H1 (cell line): Measurements from ENCODE around the gene KAZALD1. TPM values are rescaled to one million over a fixed set of nuclear protein-coding genes. Genes with fewer than 3 reads are reported as not detected.

ENCODE experiments used
- CREB1 ChIP-seq: IDR thresholded peaks from 2 replicates; pipeline ENCODE4 v1.6.1; 2012; ENCODE audit warnings: inconsistent platforms
- CTBP2 ChIP-seq: IDR thresholded peaks from 2 replicates; pipeline ENCODE4 v1.7.0; 2011; ENCODE audit warnings: borderline replicate concordance, mild to moderate bottlenecking, moderate library complexity, mixed read lengths, low read length; ENCODE audit not compliant: insufficient read depth, insufficient read length
- EGR1 ChIP-seq: IDR thresholded peaks from 2 replicates; pipeline ENCODE4 v1.6.1; 2011; ENCODE audit warnings: low read depth, low read length, borderline replicate concordance
- EZH2 ChIP-seq: fragments of 200-600 bp; sonication (generic); IDR thresholded peaks from 2 replicates; pipeline ENCODE4 v1.7.1; 2012; ENCODE audit warnings: low read depth, mild to moderate bottlenecking, moderate library complexity, low read length, inconsistent platforms; ENCODE audit not compliant: severe bottlenecking
- KDM5A ChIP-seq: fragments of 200-600 bp; IDR thresholded peaks from 2 replicates; pipeline ENCODE4 v1.7.1; 2012; ENCODE audit warnings: mild to moderate bottlenecking, low read length, inconsistent platforms, mixed read lengths
- POLR2AphosphoS5 ChIP-seq: IDR thresholded peaks from 2 replicates; pipeline ENCODE4 v1.6.1; 2011; ENCODE audit warnings: low read depth, low read length
- RNF2 ChIP-seq: fragments of 200-900, 300-1000 bp; sonication (generic); IDR thresholded peaks from 2 replicates; pipeline ENCODE4 v1.7.1; 2016; ENCODE audit warnings: borderline replicate concordance, low read depth, mild to moderate bottlenecking, antibody characterized with exemption, low read length; ENCODE audit not compliant: poor library complexity, severe bottlenecking; ENCODE audit errors: missing control alignments
- SIN3A ChIP-seq, 2 experiments: IDR thresholded peaks in 1 of 2; conservative IDR thresholded peaks in 1 of 2; 2 replicates each; pipeline ENCODE4 v1.6.1; 2011 to 2012; ENCODE audit warnings: low read length in 2 of 2, improper control_type of control experiment in 1 of 2, low read depth in 1 of 2, mild to moderate bottlenecking in 1 of 2
- SIRT6 ChIP-seq: IDR thresholded peaks from one replicate; pipeline ENCODE4 v1.7.1; 2012; ENCODE audit warnings: low read length, inconsistent platforms
- polyA plus RNA-seq, 7 experiments: library from polyadenylated mRNA; depleted of rRNA in 3 of 7; stranded (reverse) in 5 of 7; unstranded in 2 of 7; fragments of >200 nt in 5 of 7; fragments of 200-250 nt in 2 of 7; gene quantifications; 1 replicate in 5 of 7; 2 replicates in 1 of 7; 4 replicates in 1 of 7; pipeline versions ENCODE4 v1.2.1 to v1.2.3, GENCODE V29; 2011 to 2013; ENCODE audit warnings: missing spikeins in 2 of 7, mixed read lengths in 2 of 7
- total RNA-seq: library from RNA; stranded (reverse); fragmentation: NEBNext Ultra II Directional; extraction: Animal tissue kit (Norgen Biotek cat#: 25700); gene quantifications from 2 replicates; pipeline ENCODE4 v1.2.1, GENCODE V29; 2021
- TF ChIP-seq, protein P1 (sequence below), 3 experiments: IDR thresholded peaks; 1 replicate in 2 of 3; 2 replicates in 1 of 3; pipeline versions ENCODE4 v1.5.1 to v1.6.1; 2011; ENCODE audit warnings: low read length in 3 of 3, mild to moderate bottlenecking in 3 of 3, inconsistent platforms in 2 of 3, low read depth in 1 of 3, moderate library complexity in 1 of 3; ENCODE audit not compliant: insufficient read depth in 1 of 3; ENCODE audit errors: control extremely low read depth in 1 of 3

The KAZALD1 gene
- total and polyA plus RNA-seq, 2 of the 8 experiments (the other 6 are each of a cell fraction or from before 2014, with no cell fraction given) = 0.65 to 1.9 TPM

- TF ChIP-seq RNF2 (peak; percentile 82), EZH2 (peak; percentile 91), POLR2AphosphoS5 (no peak), SIRT6 (no peak), SIN3A (conservative IDR thresholded peaks at IDR 0.05 in 1 of 2, IDR thresholded peaks at IDR 0.05 in 1 of 2; ENCODE audit: low read depth in 1 of 2, low read length in 2 of 2) (no peak), KDM5A (no peak), CREB1 (no peak), CTBP2 (peak; percentile 69), EGR1 (no peak)
- TF ChIP-seq, protein P1, sequence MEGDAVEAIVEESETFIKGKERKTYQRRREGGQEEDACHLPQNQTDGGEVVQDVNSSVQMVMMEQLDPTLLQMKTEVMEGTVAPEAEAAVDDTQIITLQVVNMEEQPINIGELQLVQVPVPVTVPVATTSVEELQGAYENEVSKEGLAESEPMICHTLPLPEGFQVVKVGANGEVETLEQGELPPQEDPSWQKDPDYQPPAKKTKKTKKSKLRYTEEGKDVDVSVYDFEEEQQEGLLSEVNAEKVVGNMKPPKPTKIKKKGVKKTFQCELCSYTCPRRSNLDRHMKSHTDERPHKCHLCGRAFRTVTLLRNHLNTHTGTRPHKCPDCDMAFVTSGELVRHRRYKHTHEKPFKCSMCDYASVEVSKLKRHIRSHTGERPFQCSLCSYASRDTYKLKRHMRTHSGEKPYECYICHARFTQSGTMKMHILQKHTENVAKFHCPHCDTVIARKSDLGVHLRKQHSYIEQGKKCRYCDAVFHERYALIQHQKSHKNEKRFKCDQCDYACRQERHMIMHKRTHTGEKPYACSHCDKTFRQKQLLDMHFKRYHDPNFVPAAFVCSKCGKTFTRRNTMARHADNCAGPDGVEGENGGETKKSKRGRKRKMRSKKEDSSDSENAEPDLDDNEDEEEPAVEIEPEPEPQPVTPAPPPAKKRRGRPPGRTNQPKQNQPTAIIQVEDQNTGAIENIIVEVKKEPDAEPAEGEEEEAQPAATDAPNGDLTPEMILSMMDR (IDR thresholded peaks at IDR 0.05; ENCODE audit: control extremely low read depth in 1 of 3, insufficient read depth in 1 of 3, low read depth in 1 of 3, low read length in 3 of 3) = peak in 2 of 3 experiments; percentile 33 to 35; a peak in 2 of 4 replicates
These were observed 4.5 kb downstream of the KAZALD1 start (continued) for GRCh38 chr10:101066146-101066895.
